ENCODE results near the gene CHAF1A.
A peak's percentile ranks its signal among the peaks of the same experiment; 100 is the strongest.

The CHAF1A gene

GRCh38 chr19:4362831-4363545 lies 39.5 kb upstream of the CHAF1A start:
- Histone ChIP-seq H3K9me3 (ENCODE audit: insufficient read depth, low read length) (no peaks in the 10 kb centered on the region), H3F3A (ENCODE audit: insufficient read depth) (no peaks in the 10 kb centered on the region), H3K27ac (ENCODE audit: low read depth, low read length) (no peak overlapping the region), H4K20me1 (ENCODE audit: low read depth, low read length) (no peaks in the 10 kb centered on the region), H3K79me2 (ENCODE audit: insufficient read depth, low read length) (no peaks in the 10 kb centered on the region), H2AFZ (ENCODE audit: low read depth, low read length, severe bottlenecking) (no peak overlapping the region), H3K36me3 (ENCODE audit: low read length) (no peaks in the 10 kb centered on the region), H3K9me2 (replicated peaks; ENCODE audit: insufficient read depth, low read length) (no peaks in the 10 kb centered on the region), H3K4me2 (ENCODE audit: low read depth, low read length, poor library complexity, severe bottlenecking) (no peak overlapping the region), H3K4me3 (ENCODE audit: insufficient read depth, low read length, poor library complexity, severe bottlenecking) (no peak overlapping the region), H3K9ac (ENCODE audit: low read length) (no peak overlapping the region), H3K27me3 (ENCODE audit: low read length) (no peaks in the 10 kb centered on the region)
- TF ChIP-seq, protein P1, sequence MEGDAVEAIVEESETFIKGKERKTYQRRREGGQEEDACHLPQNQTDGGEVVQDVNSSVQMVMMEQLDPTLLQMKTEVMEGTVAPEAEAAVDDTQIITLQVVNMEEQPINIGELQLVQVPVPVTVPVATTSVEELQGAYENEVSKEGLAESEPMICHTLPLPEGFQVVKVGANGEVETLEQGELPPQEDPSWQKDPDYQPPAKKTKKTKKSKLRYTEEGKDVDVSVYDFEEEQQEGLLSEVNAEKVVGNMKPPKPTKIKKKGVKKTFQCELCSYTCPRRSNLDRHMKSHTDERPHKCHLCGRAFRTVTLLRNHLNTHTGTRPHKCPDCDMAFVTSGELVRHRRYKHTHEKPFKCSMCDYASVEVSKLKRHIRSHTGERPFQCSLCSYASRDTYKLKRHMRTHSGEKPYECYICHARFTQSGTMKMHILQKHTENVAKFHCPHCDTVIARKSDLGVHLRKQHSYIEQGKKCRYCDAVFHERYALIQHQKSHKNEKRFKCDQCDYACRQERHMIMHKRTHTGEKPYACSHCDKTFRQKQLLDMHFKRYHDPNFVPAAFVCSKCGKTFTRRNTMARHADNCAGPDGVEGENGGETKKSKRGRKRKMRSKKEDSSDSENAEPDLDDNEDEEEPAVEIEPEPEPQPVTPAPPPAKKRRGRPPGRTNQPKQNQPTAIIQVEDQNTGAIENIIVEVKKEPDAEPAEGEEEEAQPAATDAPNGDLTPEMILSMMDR (IDR thresholded peaks at IDR 0.05; ENCODE audit: insufficient read depth, low read length, poor library complexity, severe bottlenecking), result peak; percentile 23
- TF ChIP-seq EZH2phosphoT487 (conservative IDR thresholded peaks at IDR 0.05; ENCODE audit: low read length), result no peak

DNA sequence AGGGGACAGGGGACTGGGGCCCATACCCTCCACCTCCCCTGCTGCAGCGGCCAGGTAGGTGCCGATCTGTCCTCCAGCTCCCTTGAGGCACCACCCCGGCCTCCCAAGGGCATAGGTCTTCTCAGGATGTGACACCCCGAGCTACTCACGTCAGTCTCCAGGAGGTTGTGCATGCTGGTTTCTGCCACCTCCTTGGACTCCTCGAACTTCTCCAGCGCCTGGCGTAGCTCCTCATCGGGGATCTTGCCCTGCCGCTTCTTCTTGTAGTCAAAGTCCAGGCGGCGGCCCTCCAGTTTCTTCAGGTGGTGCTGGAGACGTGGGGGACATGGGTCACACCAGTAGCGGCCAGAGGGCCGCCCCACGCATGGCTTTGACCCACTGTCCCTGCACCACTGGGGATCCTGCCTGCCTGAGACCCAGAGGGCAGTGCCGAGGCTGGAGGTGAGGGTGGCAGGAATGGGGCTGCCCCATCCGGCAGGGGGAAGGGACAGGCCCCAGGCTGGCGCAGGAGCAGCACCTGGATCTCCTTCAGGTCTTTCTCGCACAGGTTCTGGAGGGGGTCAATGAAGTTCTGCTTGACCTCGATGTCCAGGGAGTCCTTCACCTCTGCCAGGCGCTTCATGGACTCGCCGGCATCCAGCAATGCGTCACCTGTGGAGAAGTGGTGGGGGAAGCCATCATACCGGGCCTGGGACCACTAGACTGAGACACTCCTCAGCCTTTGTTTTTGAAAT lies 38.7 kb upstream of the CHAF1A start:
- H3K27ac ChIP-seq (ENCODE audit: low read depth, low read length), result no peak overlapping the region
- no peaks in the 10 kb centered on the region for H3K27me3 ChIP-seq (ENCODE audit: low read length)
- H3K9me3 ChIP-seq (ENCODE audit: insufficient read depth, low read length), result no peaks in the 10 kb centered on the region
- no peak overlapping the region for H3K4me3 ChIP-seq (ENCODE audit: insufficient read depth, low read length, poor library complexity, severe bottlenecking)
- TF ChIP-seq, protein P1 (IDR thresholded peaks at IDR 0.05; ENCODE audit: insufficient read depth, low read length, poor library complexity, severe bottlenecking), result no peak
- TF ChIP-seq EZH2phosphoT487 (conservative IDR thresholded peaks at IDR 0.05; ENCODE audit: low read length), result no peak
- no peaks in the 10 kb centered on the region for H3K79me2 ChIP-seq (ENCODE audit: insufficient read depth, low read length)
- no peaks in the 10 kb centered on the region for H4K20me1 ChIP-seq (ENCODE audit: low read depth, low read length)
- H3K36me3 ChIP-seq (ENCODE audit: low read length), result no peaks in the 10 kb centered on the region
- H2AFZ ChIP-seq (ENCODE audit: low read depth, low read length, severe bottlenecking), result no peak overlapping the region
- H3F3A ChIP-seq (ENCODE audit: insufficient read depth), result 0 out of 2 replicates have a peak, but pooled peaks cover 5% of the 10 kb centered on the region
- no peak overlapping the region for H3K9ac ChIP-seq (ENCODE audit: low read length)
- no peaks in the 10 kb centered on the region for H3K9me2 ChIP-seq (replicated peaks; ENCODE audit: insufficient read depth, low read length)
- H3K4me2 ChIP-seq (ENCODE audit: low read depth, low read length, poor library complexity, severe bottlenecking), result no peak overlapping the region

- Histone ChIP-seq H3K79me2 (ENCODE audit: insufficient read depth, low read length) (peaks cover 2% of the 10 kb centered on the region; the same call in 1 of the 2 replicates), H2AFZ (ENCODE audit: low read depth, low read length, severe bottlenecking) (no peak overlapping the region), H3K9ac (ENCODE audit: low read length) (no peak overlapping the region), H3F3A (ENCODE audit: insufficient read depth) (peaks cover 20% of the 10 kb centered on the region), H3K4me3 (ENCODE audit: insufficient read depth, low read length, poor library complexity, severe bottlenecking) (no peak overlapping the region), H3K36me3 (ENCODE audit: low read length) (no peaks in the 10 kb centered on the region), H3K27ac (ENCODE audit: low read depth, low read length) (no peak overlapping the region), H4K20me1 (ENCODE audit: low read depth, low read length) (no peaks in the 10 kb centered on the region), H3K9me2 (replicated peaks; ENCODE audit: insufficient read depth, low read length) (no peaks in the 10 kb centered on the region), H3K4me2 (ENCODE audit: low read depth, low read length, poor library complexity, severe bottlenecking) (no peak overlapping the region), H3K9me3 (ENCODE audit: insufficient read depth, low read length) (no peaks in the 10 kb centered on the region), H3K27me3 (ENCODE audit: low read length) (no peaks in the 10 kb centered on the region)
- TF ChIP-seq EZH2phosphoT487 (conservative IDR thresholded peaks at IDR 0.05; ENCODE audit: low read length), result no peak
- TF ChIP-seq, protein P1 (IDR thresholded peaks at IDR 0.05; ENCODE audit: insufficient read depth, low read length, poor library complexity, severe bottlenecking), result no peak
Measured at GRCh38 chr19:4365341-4365740, 37.1 kb upstream of the CHAF1A start.
